GM19351 (cell line): ENCODE measurements around the gene RTP2.
A peak's percentile ranks its signal among the peaks of the same experiment; 100 is the strongest.

Source experiments
- ATAC-seq: cut with Tn5 transposase; IDR thresholded peaks from one replicate; pipeline ENCODE4 v1.9.1; 2021; ENCODE audit warnings: mild to moderate bottlenecking, moderate library complexity; ENCODE audit not compliant: unreplicated experiment

The RTP2 gene

GRCh38 chr3:187739094-187739560, 36.8 kb upstream of the RTP2 start:
- ATAC-seq, result no peak

DNA sequence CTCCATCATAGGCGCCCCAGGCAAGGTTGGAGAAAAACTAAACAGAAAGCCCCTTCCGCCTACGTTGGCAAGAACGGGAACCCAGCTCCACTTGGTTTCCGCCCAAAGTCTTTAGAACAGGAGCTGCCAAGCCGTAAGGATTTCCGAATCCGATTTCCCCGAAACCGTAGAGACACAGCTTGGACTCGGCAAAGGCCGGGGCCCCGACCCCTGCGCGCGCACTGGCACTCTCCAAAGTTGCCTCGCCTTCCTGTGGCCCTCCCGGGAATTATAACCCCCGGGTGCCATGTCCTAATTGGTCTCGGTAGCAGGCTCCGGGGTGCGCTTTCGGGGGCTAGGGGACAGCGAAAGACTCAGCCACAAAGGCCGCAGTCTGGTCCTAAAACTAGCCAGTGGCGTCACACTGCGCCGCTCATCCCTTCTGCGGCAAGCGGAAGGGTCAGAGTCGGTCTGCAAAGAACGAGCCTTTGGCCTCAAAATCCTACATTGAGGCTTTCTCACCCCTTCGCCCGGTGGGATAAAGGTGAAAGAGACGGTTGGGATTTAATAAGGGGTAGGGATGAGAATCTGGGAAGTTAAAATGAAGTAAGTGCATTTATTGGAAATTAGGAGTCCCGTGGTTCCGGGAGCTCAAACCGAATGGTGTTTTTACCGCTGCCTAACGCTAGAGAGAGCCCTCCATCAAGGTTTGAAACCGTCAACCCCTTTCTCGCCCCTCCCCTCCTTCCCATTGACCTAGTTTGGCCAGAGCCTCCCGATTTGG, 36.2 kb upstream of the RTP2 start:
- peak; percentile 54 for ATAC-seq

DNA sequence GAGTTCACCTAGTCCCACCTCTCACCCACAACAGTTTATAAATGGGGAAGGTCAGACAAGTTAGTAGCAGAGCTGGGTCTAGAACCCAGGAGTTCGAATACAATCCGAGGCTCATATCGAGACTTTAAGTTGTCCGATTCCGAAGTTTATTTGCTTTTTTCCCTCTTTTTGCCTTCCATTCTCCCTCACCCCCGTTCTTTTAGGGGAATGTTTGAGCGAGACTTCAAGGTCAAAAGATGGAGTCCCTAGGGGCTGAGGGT, 35.6 kb upstream of the RTP2 start:
- no peak for ATAC-seq

GRCh38 chr3:187737368-187738070, 35.2 kb upstream of the RTP2 start:
- ATAC-seq, result no peak

DNA sequence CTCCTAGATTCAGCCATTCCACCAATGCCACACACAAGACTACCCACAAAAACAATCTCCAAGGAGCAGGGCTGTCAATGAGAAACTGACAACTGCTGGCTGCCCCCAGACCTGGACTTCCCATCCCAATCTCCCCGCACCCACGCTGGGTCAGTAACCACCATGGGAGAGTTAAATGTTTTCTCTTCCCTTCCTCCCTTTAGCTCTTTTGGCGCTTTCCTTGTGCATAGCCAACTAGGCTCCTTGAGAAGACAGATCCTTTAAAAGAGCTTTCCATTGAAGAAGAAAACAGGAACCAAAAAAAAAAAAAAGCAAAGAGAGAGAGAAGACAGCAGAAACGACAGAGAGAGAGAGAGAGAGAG, 34.6 kb upstream of the RTP2 start:
- no peak for ATAC-seq

DNA sequence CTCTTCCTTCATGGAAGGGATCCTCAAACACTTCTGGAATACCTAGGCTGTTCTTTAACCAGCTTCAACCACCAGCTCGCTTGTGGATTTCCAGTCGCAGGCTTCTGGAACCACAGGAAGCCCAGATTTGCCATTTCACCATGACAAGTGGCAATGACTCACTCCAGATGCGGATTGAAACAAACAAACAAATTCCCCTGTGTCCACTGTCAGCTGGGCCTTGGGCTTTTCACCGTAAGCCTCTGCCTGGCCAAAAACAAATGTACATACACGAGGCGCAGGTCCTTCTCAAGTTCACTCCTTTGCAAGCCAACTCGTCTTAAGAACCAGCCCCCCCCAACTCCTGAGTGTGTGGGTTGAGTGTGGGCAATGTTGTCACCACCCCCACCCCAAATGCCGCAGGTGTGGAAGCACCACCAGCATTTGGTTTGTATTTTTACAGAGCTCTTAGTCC, 34.1 kb upstream of the RTP2 start:
- no peak for ATAC-seq

DNA sequence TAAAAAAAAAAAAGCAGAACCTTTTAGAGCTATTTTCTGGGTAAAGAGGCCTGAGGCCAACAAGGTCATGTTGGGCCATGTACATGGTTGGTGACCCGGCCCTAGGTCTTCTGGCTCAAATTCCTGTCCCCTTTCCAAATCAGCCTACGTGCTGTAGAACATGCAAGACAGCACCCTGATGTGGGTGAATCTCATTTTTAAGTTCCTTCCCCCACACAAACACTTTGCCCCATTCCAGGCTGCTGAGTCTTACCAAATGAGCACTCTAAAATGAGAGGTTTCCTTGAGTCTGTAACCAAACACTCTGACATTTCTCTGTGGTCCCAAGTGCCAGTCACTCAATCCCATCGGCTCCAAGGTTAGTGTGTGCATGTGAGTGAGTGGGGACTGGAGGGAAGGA, 33.5 kb upstream of the RTP2 start:
- no peak for ATAC-seq

GRCh38 chr3:187735383-187735782, 33.0 kb upstream of the RTP2 start:
- no peak for ATAC-seq

GRCh38 chr3:187734841-187735240, 32.5 kb upstream of the RTP2 start:
- no peak for ATAC-seq

GRCh38 chr3:187733371-187733770, 31.0 kb upstream of the RTP2 start:
- no peak for ATAC-seq

- no peak for ATAC-seq
Observed at GRCh38 chr3:187729598-187729997, 27.2 kb upstream of the RTP2 start.

- ATAC-seq, result no peak
Observed at GRCh38 chr3:187728940-187729583, 26.7 kb upstream of the RTP2 start.

DNA sequence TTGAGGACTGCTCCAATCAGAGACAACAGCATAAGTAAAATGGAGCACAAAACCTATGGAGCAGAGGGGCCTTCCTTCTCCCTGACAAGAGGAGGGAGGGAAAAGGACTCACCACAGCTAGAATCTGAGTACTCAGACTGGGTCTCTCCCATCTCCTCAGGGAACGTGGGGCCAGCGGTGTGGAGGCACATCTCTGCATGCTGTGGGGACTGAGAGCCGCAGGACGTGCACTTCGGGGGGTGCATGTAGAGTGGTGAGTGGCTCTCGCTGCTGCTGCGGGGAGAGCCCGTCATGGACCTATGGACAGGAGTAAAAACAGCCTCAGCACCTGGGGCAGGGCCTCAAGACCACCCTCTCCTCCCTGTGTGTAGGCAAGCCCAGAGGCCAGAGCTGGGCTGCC, 25.9 kb upstream of the RTP2 start:
- no peak for ATAC-seq

GRCh38 chr3:187726564-187726963, 24.2 kb upstream of the RTP2 start:
- ATAC-seq, result no peak

GRCh38 chr3:187725653-187726370, 23.5 kb upstream of the RTP2 start:
- ATAC-seq, result no peak

- ATAC-seq, result no peak
Observed at GRCh38 chr3:187725224-187725623, 22.9 kb upstream of the RTP2 start.

DNA sequence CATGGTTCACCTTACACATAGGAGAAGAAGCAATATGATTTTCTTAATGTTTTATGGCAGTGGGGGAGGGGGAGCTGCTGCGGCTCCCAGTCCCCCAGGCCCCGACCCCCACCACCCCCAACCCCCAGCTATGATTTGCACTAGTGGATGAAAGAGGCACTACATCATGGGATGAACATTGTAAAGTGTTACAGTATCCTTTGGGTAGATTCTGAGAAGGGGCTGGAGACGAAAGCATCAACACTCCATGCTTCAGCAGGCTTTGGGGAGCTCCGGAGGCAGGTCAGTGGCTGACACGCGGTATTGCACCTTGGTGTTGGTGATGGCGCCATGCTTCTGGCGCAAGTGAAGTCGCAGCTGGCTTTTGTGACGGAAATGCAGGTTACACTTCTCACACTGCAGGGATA, 19.9 kb upstream of the RTP2 start:
- no peak for ATAC-seq

- no peak for ATAC-seq
Observed at GRCh38 chr3:187721055-187721454, 18.7 kb upstream of the RTP2 start.

- no peak for ATAC-seq
Observed at GRCh38 chr3:187720337-187720670, 17.9 kb upstream of the RTP2 start.

DNA sequence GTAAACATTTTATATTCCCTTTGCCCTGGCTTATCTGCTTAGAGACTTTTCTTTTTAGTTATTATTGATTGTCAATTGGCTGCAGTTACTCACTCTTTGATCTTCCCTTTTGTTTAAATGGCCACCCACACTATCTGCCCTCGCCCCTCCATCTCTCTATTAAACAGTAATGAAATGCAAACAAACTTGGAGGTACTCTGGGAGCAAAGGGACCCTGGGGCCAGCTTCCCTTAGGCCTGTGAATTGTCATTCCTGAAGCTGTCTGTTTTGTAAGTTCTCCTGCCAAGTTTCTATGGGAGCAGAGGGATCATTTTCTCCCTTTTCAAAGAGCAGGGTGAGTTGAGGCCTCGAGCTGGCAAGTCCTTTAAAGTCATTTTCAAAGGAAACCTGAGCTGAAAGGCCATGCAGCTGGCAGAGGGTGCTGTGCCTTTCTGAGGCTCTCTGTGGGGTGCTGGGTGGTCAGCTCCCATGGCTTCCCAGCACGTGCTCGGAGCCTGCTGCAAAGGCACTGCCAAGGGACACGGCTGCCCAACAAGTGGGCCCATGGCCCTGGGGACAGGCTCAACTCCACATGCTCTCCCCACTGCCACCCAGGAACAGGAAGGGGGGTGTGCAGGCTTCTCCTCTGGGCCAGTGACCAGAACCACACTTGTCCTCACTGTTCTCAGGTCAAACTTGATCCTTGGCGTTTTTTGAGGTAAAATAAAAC, 17.4 kb upstream of the RTP2 start:
- no peak for ATAC-seq

DNA sequence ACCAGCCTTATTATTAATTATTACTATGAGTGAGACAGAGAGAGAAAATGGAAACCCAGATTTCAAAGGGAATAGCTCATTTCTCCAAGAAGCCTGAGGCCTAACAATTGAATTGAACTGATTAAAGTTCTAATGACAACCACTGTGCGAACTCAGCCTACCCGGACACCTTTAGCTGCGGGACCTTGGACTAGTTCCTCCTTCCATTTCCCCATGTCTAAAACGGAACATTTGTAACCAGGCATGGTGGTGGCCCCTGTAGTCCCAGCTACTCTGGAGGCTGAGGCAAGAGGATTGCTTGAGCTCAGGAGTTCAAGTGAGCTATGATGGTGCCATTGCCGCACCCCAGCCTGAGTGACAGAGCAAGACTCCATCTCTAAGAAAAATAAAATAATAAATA, 16.4 kb upstream of the RTP2 start:
- ATAC-seq, result no peak
